DMS53 (cell line): Measurements from ENCODE around the gene GALNT17.

Experiments used
- DNase-seq: peaks from one replicate; lab custom pipeline; 2025; lab: John Stamatoyannopoulos, UW

GALNT17 gene

GRCh38 chr7:71750290-71750689, 618.3 kb downstream of the GALNT17 start:
- no peak for DNase-seq

DNA sequence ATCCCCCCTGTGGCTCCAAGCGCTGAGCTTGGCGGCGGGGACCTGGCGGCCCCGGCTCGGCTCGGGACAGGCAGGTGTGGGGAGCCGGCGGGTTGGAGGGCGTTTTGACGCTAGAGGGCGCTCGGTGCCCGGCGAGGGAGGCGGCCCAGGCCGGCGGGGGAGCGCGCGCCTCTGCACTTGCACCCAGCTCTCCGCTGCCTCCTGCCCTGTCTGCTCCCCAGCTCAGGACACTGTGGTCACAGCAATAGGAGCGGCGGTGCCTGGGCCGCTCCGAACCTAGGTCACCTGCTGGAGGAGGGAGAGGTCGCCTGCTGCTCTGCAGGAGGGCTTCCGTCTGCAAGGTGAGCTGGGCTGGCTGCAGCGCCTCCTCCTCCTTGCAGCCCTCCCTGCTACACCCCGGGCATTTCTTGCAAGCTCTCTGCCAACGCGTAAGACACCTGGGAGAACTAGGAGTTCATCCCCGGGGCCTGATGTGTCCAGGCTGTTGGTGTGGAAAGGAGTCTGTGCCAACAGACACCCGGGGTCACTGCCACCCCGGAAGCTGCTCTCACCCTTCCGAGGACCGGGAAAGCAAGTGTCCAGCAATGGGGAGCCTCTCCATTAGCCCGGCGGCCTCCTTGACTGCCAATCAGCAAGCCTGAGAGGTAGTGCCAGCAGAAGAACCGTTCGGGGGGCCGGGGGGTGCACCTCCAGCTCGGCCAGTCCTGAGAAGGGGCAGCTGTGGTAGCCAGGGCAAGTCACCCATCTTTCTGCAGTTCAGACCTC, 620.4 kb downstream of the GALNT17 start:
- peak; percentile 51 for DNase-seq

DNA sequence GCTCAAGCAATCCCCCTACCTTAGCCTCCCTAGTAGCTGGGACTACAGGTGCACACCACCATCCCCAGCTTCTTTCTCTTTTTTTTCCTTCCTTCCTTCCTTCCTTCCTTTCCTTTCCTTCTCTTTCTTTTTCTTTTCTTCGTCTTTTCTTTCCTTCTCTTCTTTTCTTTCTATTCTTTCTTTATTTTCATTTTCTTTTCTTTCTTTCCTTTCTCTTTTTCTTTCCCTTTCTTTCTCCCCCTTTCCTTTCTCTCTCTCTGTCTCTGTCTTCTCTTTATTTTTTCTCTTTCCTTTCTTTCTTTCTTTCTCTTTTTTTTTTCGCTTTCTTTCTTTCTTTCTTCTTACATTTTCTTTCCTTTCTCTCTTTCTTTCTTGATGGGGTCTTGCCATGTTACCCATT, 621.3 kb downstream of the GALNT17 start:
- DNase-seq, result no peak

DNA sequence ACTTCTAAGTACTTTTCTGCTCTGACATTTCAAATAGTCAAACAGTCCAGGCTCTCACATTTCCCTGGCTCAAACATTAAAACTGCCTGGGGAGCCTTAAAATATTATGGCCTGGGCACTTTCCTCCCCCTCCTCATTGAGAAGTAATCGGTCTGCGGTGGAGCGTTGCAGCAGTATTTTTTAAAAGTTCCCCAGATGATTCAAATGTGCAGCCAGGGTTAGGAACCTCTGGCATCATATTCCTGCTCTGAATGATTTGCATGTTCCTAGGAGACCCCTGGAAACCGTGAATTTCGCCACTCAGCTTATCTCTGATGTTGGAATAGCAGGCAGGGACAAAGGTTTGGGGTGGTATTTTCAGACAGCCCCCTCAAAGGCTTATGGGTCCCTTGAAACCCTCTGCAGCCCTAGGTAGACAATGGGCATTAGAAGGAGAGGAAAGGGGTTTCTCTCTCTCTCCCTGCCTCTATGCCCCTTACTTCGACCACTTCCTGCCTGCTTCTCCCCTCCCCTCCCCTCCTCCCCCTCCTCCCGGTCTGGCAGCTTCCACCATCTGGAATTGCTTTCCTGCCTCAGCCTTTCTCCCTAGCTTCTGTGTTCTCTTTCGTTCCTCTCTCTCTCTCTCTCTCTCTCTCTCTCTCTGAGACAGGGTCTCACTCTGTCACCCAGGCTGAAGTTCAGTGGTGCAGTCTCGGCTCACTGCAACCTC, 622.2 kb downstream of the GALNT17 start:
- no peak for DNase-seq

DNA sequence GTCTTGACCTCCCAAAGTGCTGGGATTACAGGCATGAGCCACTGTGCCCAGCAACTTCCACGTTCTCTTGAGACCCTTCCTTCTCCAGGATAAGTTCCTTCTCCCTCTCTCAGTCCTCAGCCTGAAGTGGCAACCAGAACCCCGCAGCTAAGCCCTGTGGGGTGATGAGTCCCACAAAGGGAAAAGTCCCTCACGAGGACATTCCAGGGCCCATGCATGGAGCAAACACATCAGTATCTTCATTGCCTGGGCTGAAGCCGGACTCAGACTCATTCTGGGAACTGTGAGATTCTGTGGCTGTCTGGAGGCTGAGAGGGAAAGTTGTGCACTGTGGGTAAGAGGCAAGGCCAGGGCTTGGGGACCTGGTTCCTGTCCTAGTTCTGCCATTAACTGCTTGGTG, 622.9 kb downstream of the GALNT17 start:
- DNase-seq, result no peak

- no peak for DNase-seq
These were observed 629.4 kb downstream of the GALNT17 start for GRCh38 chr7:71761336-71761735.
